ENCODE results near the gene SCYL1. TPM values are rescaled to one million over a fixed set of nuclear protein-coding genes. Genes with fewer than 3 reads are reported as not detected.
A peak's percentile ranks its signal among the peaks of the same experiment; 100 is the strongest.

SCYL1 gene
- total RNA-seq, 4 donors from 2014 or later = 109 to 128 (median 112) TPM

DNA sequence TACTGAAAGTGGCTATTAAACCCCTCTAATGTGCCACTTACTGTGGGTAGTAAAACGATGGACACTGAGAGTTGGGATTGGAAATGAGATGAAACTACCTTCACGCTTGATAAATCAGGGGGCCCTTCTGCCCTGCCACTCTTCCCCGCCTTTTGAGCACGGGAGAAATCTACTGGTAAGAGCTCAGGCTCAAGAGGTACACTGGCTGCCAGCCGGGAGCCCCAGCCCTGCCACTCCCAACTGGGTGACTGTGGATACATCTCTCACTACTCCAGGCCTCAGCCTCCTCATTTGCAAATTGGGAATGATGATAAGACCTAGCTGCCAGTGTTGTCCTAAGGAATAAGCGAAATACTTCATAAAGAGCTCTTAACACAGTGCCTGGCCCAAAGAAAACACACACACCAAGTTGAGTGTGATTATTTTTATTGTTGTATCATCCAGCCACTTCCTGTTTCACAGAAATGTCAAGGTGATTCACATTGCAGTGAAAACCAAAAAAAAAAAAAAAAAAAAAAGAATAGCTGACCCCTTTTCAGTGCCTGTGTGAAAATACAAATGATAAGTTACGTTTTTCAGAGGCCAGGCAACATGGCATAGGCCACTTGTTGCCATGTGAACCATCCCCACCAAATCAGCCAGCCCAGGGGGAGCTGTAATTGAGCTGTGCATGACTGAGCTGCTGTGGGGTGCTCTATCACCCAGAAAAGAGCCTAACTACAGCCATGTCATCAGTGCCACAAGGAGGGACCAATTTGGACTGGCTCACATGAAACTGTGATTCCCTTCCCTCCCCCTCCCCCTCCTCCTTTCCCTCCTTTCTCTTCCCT lies 41.0 kb downstream of the SCYL1 start:
- Histone ChIP-seq H3K9me3 (no peaks in the 10 kb centered on the region), H3K27me3 (no peaks in the 10 kb centered on the region), H3K36me3 (peaks cover 0 to 5% (median 0%) of the 10 kb centered on the region in 3 donors), H3K4me3 (no peak overlapping the region), H3K4me1 (peaks cover 0 to 50% (median 26%) of the 10 kb centered on the region in 4 donors), H3K27ac (peak overlapping the region in 3 of 4 donors; percentile 30 to 45 (median 32))
- 76% methylated on average over 6 to 7 of the region's 7 CpGs for WGBS, 2 donors
- no peak for DNase-seq (ENCODE audit: low spot score in 2 of 2)
- TF ChIP-seq EP300 (IDR thresholded peaks at IDR 0.05) (no peak), POLR2A (IDR thresholded peaks at IDR 0.05) (no peak)
- TF ChIP-seq, protein P1, sequence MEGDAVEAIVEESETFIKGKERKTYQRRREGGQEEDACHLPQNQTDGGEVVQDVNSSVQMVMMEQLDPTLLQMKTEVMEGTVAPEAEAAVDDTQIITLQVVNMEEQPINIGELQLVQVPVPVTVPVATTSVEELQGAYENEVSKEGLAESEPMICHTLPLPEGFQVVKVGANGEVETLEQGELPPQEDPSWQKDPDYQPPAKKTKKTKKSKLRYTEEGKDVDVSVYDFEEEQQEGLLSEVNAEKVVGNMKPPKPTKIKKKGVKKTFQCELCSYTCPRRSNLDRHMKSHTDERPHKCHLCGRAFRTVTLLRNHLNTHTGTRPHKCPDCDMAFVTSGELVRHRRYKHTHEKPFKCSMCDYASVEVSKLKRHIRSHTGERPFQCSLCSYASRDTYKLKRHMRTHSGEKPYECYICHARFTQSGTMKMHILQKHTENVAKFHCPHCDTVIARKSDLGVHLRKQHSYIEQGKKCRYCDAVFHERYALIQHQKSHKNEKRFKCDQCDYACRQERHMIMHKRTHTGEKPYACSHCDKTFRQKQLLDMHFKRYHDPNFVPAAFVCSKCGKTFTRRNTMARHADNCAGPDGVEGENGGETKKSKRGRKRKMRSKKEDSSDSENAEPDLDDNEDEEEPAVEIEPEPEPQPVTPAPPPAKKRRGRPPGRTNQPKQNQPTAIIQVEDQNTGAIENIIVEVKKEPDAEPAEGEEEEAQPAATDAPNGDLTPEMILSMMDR (IDR thresholded peaks at IDR 0.05) = no peak

DNA sequence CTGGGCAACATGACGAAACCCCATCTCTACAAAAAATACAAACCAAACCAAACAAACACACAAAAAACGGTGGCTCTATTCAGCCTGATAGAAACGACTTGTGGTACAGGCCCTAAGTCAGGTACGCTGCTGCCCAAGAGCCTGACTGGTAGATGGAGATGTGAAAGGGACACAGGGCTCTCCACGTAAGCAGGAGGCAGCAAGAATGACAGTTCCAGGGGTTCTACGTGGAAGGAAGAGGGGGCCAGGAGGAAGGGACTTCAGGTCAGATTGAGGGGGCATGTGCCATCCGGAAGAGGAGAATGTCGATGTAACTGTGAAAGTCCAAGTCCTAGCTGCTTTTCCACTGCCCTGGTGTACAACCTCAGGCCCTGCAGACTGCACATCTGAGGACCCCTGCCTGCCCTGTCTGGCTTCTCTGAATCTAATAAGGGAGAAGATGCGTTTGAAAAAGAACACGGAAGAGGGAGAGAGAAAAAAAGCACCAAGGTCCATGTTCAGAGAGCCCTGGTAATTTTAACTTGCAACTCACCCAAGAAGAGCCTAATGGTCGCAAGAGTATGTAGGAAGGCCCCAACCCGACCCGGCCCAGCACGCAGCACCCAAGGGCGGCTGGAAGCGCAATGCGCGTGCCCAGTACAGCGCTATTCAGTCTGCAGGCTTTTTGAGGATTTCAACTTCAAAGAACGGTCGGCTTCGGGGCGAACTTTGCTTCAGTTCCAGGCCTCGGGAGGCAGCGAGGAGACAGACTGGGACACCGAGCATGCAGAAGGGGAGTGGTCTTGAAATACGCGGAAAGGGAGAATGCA lies 44.5 kb downstream of the SCYL1 start:
- WGBS, 2 donors = 7% methylated on average over 28 of the region's 28 CpGs
- H3K4me1 ChIP-seq = peaks cover 0 to 71% (median 49%) of the 10 kb centered on the region in 4 donors
- peak overlapping the region; percentile 61 to 88 (median 71) for H3K4me3 ChIP-seq
- DNase-seq (ENCODE audit: low spot score in 2 of 2) = no peak
- H3K27me3 ChIP-seq = no peaks in the 10 kb centered on the region
- peak overlapping the region; percentile 86 to 95 (median 94) for H3K27ac ChIP-seq
- no peaks in the 10 kb centered on the region for H3K9me3 ChIP-seq
- H3K36me3 ChIP-seq = peaks cover 0 to 5% (median 0%) of the 10 kb centered on the region in 3 donors
- TF ChIP-seq, protein P1 (IDR thresholded peaks at IDR 0.05) = no peak
- TF ChIP-seq POLR2A (IDR thresholded peaks at IDR 0.05) = no peak
- no peak for TF ChIP-seq EP300 (IDR thresholded peaks at IDR 0.05)

DNA sequence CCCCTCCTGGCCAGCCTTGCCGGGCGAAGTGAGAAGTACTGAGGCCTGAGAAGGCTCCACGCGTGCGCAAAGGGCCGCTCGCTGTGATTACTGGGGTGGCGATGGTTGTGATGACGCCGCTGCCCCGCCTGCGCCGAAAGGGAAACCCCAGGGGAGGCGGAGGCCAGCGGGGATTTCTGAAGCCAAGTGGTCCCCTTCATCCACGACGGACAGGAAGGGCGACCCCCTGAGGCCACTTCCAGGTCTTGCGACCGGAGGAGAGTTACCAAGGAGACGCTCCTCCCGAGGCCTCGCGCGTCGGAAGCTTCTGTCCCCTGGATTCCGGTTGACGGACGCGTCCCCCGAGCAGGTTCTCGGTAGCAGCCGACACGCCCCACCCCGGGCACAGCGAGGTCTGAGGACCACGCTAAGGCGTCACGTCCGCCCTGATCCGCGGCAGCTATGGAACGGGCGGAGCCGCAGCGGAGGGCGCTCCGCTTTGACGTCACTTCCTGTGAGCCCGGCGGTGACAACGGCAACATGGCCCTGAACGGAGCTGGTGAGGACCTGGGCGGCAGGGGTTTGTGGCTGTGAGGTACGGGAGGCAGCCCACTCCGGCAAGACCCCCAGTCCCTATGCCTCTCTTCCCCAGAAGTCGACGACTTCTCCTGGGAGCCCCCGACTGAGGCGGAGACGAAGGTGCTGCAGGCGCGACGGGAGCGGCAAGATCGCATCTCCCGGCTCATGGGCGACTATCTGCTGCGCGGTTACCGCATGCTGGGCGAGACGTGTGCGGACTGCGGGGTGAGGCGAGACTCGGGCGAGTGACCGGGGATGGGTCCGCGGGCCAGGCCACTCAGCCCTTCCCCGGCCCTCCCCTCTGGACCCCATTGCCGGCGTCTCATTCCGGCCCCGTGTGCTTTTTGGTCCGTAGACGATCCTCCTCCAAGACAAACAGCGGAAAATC lies 45.4 kb downstream of the SCYL1 start, which contains the start of gene ZNRD2:
TSS of gene ZNRD2 (plus strand) at position 505 of the 946 bp plus-strand sequence. CDS start at position 520, 15 bp downstream.
- H3K36me3 ChIP-seq = peaks cover 0 to 5% (median 0%) of the 10 kb centered on the region in 3 donors
- TF ChIP-seq POLR2A (IDR thresholded peaks at IDR 0.05) (peak; percentile 54 to 75), EP300 (IDR thresholded peaks at IDR 0.05) (peak; percentile 97)
- TF ChIP-seq, protein P1 (IDR thresholded peaks at IDR 0.05) = peak; percentile 31 to 81 (median 44)
- 0 to 1% methylated on average over 53 to 57 of the region's 89 CpGs for WGBS, 2 donors
- no peaks in the 10 kb centered on the region for H3K27me3 ChIP-seq
- no peaks in the 10 kb centered on the region for H3K9me3 ChIP-seq
- peak within 1 kb of the TSS; percentile 86 to 95 (median 94) for H3K27ac ChIP-seq
- H3K4me3 ChIP-seq = peak within 1 kb of the TSS; percentile 61 to 88 (median 71)
- peaks cover 0 to 80% (median 53%) of the 10 kb centered on the region in 4 donors for H3K4me1 ChIP-seq
- peak; percentile 91 to 94 for DNase-seq (ENCODE audit: low spot score in 2 of 2)

DNA sequence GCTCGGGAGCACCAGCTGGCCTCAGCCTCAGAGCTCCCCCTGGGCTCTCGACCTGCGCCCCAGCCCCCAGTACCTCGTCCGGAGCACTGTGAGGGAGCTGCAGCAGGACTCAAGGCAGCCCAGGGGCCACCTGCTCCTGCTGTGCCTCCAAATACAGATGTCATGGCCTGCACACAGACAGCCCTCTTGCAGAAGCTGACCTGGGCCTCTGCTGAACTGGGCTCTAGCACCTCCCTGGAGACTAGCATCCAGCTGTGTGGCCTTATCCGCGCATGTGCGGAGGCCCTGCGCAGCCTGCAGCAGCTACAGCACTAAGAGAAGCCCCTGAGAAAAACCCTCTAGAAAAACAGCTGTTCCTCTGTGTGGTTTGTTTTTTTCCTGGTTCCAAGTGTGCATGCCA lies 46.5 kb downstream of the SCYL1 start:
- Histone ChIP-seq H3K27me3 (no peaks in the 10 kb centered on the region), H3K4me3 (peak overlapping the region; percentile 61 to 88 (median 71)), H3K36me3 (peaks cover 0 to 5% (median 0%) of the 10 kb centered on the region in 3 donors), H3K4me1 (peaks cover 0 to 80% (median 57%) of the 10 kb centered on the region in 4 donors), H3K9me3 (no peaks in the 10 kb centered on the region), H3K27ac (peak overlapping the region; percentile 86 to 95 (median 91))
- TF ChIP-seq, protein P1 (IDR thresholded peaks at IDR 0.05) = no peak
- no peak for TF ChIP-seq EP300 (IDR thresholded peaks at IDR 0.05)
- TF ChIP-seq POLR2A (IDR thresholded peaks at IDR 0.05) = no peak
- no peak for DNase-seq (ENCODE audit: low spot score in 2 of 2)
- 53% methylated on average over 6 to 9 of the region's 9 CpGs for WGBS, 2 donors

Measured in tibial nerve (tissue), 4 donors.